ENCODE data around the gene WDR90.
"Not testable (repeated sequence)": the region's sequence is repeated elsewhere in the genome, so short reads cannot be mapped to it uniquely, and the experiment has no call there.

Gene WDR90

DNA sequence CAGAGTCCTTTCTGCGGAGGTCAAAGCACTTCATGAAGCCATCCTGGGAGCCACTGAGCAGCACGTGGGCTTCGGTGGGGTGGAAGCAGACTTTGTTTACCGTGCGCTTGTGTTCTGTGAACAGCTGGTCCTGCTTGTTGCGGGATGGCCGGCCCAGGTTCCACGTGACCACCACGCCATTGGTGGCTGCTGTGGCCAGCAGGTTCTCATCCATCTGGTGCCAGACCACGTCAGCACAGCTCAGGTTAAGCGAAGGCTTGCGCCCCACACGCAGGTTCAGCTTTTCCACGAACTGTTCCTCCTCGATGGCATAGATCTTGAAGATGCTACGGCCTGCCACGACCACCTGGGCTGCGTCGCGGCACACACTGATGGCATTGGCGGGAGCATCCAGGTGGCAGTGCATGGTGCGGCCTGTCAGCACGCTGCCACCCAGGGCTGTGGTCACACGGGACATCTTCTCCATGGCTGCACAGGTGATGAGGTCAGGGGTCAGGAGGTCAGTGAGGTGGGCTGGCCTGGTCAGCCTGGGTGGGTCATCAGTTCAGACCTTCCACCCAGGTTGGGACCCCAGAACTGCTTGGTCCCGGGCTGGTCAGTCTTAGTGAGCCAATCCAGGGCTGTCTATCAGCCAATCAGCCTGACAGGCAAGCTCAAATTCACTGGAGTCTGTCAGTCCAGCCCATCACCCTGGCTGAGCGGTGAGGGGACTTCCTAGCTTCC lies 40.2 kb downstream of the WDR90 start:
- DNase-seq (ENCODE audit: low read depth): no peak

DNA sequence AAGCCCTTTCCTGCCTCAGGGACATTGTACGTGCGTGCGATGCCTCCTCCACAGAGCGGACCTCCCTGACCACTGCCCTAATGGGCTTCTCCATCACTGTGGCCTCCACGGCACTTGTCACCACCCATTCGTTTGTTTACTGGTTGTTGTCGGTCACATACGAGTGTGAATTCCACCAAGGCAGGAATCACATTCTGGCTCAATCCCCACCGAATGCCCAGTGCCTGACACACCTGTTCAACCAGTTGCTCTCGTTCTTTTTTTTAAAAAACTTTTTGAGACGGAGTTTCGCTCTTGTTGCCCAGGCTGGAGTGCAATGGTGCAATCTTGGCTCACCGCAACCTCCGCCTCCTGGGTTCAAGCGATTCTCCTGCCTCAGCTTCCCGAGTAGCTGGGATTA lies 42.1 kb downstream of the WDR90 start:
- not testable (repeated sequence) for DNase-seq (ENCODE audit: low read depth)

GRCh38 chr16:692356-693108 lies 43.4 kb downstream of the WDR90 start:
- no peak for DNase-seq (ENCODE audit: low read depth)

GRCh38 chr16:693364-693763 lies 44.2 kb downstream of the WDR90 start:
- DNase-seq (ENCODE audit: low read depth): no peak

DNA sequence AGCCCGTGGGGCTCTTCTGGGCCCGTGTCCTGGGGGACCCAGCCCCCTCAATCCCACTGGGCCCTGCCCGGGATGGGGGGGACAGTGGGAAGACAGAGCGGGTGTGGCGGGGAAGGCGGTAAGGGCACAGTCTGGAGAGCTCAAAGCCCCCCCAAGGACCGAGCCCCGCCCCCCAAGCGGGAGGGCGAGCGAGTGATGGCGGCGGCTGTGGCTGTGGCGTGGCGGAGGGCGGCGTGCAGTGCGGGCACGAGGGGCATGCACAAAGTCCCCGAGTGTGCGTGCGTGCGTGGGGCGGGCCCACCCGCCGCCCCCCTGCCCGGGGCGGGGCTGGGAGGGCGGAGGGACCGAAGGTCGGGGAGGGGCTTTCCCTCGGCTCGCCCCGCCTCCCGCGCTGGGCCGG lies 44.6 kb downstream of the WDR90 start:
- DNase-seq (ENCODE audit: low read depth): no peak

DNA sequence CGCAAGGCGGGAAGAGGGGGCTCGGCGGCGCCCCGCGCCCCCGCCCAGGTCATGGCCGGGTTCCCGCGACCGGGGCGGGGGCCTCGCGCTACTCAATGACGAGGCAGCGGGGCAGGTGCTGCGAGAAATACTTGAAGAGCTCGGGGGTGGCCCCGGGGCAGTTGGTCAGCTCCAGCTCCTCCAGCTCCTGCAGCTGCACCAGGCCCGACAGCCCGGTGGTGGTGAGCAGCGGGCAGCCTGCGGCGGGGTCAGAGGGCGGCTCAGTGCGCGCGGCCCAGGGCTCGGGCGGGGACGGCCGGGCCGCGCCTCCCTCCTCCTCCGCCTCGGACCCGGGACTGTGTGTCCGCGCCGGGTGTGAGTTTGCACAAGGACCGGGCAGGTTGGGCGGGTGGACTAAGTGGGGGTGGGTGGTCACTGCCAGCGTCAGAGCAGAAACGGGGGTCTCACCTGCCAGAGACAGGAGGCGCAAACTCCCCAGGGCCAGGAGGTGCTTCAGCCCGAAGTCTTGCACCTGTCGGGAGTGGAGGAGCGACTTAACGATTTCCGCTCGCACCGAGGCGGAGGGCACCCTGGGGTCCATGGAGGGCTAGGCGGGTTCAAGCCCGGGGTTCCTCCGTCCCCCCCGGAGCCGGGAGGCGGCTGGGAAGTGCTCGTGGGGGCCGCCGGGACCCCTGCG lies 45.2 kb downstream of the WDR90 start:
- no peak for DNase-seq (ENCODE audit: low read depth)

DNA sequence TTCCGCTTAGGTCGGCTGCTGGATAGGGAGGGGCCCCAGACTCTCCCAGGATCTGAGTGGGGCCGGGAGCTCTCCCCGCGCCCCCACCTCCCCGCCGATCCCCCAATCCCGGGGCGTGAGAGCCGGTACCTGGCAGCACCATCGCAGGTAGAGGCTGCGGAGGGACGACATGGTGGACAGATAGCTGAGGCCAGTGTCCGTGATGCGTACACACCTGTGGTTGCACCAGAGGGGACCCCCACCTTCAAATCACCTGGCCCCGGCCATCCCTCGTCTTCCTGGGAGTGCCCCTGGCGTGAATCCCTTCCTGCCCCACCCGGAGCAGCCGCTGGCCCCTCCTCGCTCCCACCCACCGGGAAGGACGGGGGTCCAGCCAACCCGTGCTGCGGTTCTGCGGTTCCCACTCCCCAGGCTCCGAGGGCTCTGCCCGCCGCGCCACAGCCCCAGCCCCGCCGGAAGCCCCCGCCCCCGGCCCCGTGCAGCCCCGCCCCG lies 45.7 kb downstream of the WDR90 start:
- no peak for DNase-seq (ENCODE audit: low read depth)

GRCh38 chr16:695355-696089 lies 46.4 kb downstream of the WDR90 start:
- no peak for DNase-seq (ENCODE audit: low read depth)

DNA sequence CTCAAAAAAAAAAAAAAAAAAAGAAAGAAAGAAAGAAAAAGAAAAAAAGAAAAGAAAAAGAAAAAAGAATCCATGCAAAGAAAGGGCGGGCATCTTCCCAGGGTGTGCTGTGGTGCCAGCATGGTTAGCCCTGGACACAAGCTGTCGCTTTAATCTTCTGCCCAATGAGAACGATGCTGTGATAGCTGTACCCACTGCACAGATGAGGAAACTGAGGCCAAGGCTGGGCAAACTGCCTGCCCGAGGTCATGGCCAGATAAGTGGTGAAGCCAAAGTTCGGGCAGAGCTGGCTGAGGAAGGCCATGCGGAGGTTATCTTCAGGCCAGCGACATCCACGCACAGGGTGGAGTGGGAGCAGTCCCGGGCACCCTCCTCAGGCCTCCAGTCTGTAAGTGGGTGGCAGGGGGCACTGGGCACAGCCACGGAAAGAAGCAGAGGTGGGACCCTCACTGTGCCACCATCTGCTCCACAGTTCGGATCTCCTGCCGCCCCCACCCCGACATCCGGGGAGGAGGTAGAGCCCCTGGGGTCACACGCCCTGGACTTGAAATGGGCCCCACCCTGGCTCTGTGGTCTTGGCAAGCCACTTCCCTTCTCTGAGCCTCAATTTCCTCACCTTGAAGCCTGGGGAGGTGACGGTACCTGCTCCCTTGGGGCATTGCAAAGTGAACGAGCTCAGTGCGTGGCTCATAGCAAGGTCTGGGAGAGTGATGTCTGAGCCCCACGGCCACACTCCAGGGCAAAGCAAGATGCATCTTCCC lies 49.9 kb downstream of the WDR90 start:
- DNase-seq (ENCODE audit: low read depth): no peak

GRCh38 chr16:700684-701584 lies 51.8 kb downstream of the WDR90 start:
- DNase-seq (ENCODE audit: low read depth): no peak

- DNase-seq (ENCODE audit: low read depth): no peak
These were observed 53.2 kb downstream of the WDR90 start for GRCh38 chr16:702341-702740.

DNA sequence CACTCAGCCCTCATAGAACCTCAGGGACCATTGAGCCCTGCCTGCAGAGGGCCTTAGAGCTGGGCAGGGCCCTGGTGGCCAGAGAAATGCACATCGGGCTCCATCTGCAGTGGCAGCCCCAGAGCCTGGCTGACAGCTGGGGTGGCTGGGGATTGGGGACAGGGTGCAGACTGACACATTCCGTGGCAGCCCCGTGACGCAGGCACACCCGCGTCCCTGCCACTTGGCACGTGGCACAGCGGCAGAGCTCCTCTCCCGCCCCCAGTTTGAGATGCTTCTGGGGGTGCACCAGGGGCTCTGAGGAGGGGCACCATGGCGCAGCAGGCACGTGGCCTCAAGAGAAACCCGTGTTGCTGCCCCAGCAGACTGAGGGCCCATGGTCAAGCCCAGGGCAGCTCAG lies 54.2 kb downstream of the WDR90 start:
- DNase-seq (ENCODE audit: low read depth): no peak

DNA sequence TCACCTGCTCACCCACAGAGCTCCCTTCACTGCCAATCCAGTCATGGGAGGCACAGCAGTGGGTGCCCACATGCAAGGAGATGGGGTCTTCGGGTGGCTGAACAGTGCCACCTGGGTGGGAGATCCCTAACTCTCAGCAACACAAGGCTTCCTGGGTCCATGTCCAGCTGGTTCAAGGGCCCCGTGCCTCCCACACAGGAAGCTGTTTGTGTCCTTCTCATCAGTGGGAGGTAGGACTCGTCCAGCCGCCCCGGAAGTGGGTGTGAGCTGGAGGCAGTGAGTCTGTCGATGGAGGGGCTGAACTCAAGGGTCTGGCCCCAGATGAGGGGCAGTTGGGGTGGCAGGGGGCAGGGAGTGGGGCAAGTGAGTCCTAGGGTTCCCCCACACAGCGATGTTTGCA lies 54.9 kb downstream of the WDR90 start:
- no peak for DNase-seq (ENCODE audit: low read depth)

- no peak for DNase-seq (ENCODE audit: low read depth)
These were observed 55.6 kb downstream of the WDR90 start for GRCh38 chr16:704552-705380.

GRCh38 chr16:705431-706188 lies 56.4 kb downstream of the WDR90 start, which contains the start of gene FBXL16:
TSS of gene FBXL16 (minus strand) at chr16:705801. CDS start at chr16:697405, 8,396 bp downstream.
- DNase-seq (ENCODE audit: low read depth): no peak

- DNase-seq (ENCODE audit: low read depth): no peak
These were observed 57.3 kb downstream of the WDR90 start for GRCh38 chr16:706189-707061.

DNA sequence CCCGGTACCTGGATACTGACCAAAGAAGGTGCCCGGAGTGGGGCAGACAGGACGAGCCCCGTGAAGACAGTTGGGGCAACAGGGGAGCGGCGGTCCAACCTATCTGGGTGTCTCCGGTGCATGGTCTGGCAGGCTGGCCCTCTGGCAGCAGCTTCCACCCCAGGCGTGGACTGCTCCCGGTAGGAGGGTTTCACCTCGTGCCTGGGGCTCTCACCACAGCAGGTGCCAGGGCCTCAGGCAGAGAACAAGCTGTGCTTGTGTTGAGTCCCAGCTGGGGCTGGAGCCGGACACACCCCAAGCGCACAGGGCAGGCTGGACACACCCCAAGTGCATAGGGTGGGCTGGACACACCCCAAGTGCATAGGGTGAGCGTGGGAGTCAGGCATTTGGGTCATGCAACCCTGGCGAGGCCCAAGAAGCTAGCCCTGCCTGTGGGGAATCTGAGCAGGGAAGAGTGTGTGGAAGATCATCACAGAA lies 57.9 kb downstream of the WDR90 start:
- DNase-seq (ENCODE audit: low read depth): no peak

Measured in amniotic epithelial cell (primary cell).